ENCODE measurements around the gene MRFAP1L1. TPM values are rescaled to one million over a fixed set of nuclear protein-coding genes. Genes with fewer than 3 reads are reported as not detected.

MRFAP1L1 gene
- total RNA-seq, 6 donors from 2014 or later, result 24.6 to 71.3 (median 50.8) TPM

- Histone ChIP-seq H3K36me3 (no peaks in the 10 kb centered on the region), H3K9me3 (no peaks in the 10 kb centered on the region), H3K4me3 (no peak overlapping the region), H3K4me1 (peaks cover 18 to 27% (median 19%) of the 10 kb centered on the region in 4 donors), H3K27ac (no peak overlapping the region), H3K27me3 (peaks cover 0 to 11% (median 6%) of the 10 kb centered on the region in 4 donors)
- 91 to 98% methylated on average over 3 of the region's 3 CpGs for WGBS, 2 donors
- TF ChIP-seq POLR2AphosphoS5 (IDR thresholded peaks at IDR 0.05), result no peak
- TF ChIP-seq EP300 (IDR thresholded peaks at IDR 0.05), result no peak
- TF ChIP-seq POLR2A (IDR thresholded peaks at IDR 0.05), result no peak
- TF ChIP-seq CTCF (IDR thresholded peaks at IDR 0.05), result no peak
- peak in 1 of 2 donors; percentile 64 for ATAC-seq (ENCODE audit: low FRiP score in 2 of 2)
- DNase-seq, result no peak
These were observed 49.2 kb downstream of the MRFAP1L1 start for GRCh38 chr4:6660430-6660829.

- Histone ChIP-seq H3K36me3 (no peaks in the 10 kb centered on the region), H3K4me3 (no peak overlapping the region), H3K9me3 (no peaks in the 10 kb centered on the region), H3K27ac (no peak overlapping the region), H3K27me3 (peaks cover 0 to 11% (median 5%) of the 10 kb centered on the region in 4 donors), H3K4me1 (peaks cover 18 to 27% (median 19%) of the 10 kb centered on the region in 4 donors)
- no peak for DNase-seq
- WGBS, 2 donors, result 89 to 98% methylated on average over 2 of the region's 2 CpGs
- TF ChIP-seq POLR2AphosphoS5 (IDR thresholded peaks at IDR 0.05) (no peak), POLR2A (IDR thresholded peaks at IDR 0.05) (no peak), CTCF (IDR thresholded peaks at IDR 0.05) (no peak), EP300 (IDR thresholded peaks at IDR 0.05) (no peak)
- no peak for ATAC-seq (ENCODE audit: low FRiP score in 2 of 2)
These were observed 49.8 kb downstream of the MRFAP1L1 start for GRCh38 chr4:6659897-6660296.

GRCh38 chr4:6658597-6659075, 51.0 kb downstream of the MRFAP1L1 start:
- DNase-seq, result peak in 1 of 2 donors; percentile 92
- ATAC-seq (ENCODE audit: low FRiP score in 2 of 2), result peak; percentile 34 to 90
- Histone ChIP-seq H3K27me3 (peaks cover 0 to 2% (median under 1%) of the 10 kb centered on the region in 4 donors), H3K27ac (no peak overlapping the region), H3K36me3 (no peaks in the 10 kb centered on the region), H3K4me3 (peak overlapping the region in 3 of 4 donors; percentile 27 to 47 (median 45)), H3K9me3 (no peaks in the 10 kb centered on the region), H3K4me1 (peaks cover 7 to 15% (median 11%) of the 10 kb centered on the region in 4 donors)
- 2 to 12% methylated on average over 27 to 52 of the region's 52 CpGs for WGBS, 2 donors
- no peak for TF ChIP-seq POLR2AphosphoS5 (IDR thresholded peaks at IDR 0.05)
- no peak for TF ChIP-seq CTCF (IDR thresholded peaks at IDR 0.05)
- TF ChIP-seq POLR2A (IDR thresholded peaks at IDR 0.05), result no peak
- TF ChIP-seq EP300 (IDR thresholded peaks at IDR 0.05), result no peak

- peaks cover 7 to 14% (median 11%) of the 10 kb centered on the region in 4 donors for H3K4me1 ChIP-seq
- no peaks in the 10 kb centered on the region for H3K27me3 ChIP-seq
- H3K36me3 ChIP-seq, result no peaks in the 10 kb centered on the region
- DNase-seq, result no peak
- TF ChIP-seq POLR2A (IDR thresholded peaks at IDR 0.05) (no peak), EP300 (IDR thresholded peaks at IDR 0.05) (no peak), CTCF (IDR thresholded peaks at IDR 0.05) (no peak), POLR2AphosphoS5 (IDR thresholded peaks at IDR 0.05) (no peak)
- no peak overlapping the region for H3K27ac ChIP-seq
- H3K9me3 ChIP-seq, result no peaks in the 10 kb centered on the region
- H3K4me3 ChIP-seq, result peak overlapping the region in 3 of 4 donors; percentile 27 to 47 (median 45)
- WGBS, 2 donors, result 89 to 90% methylated on average over 7 of the region's 7 CpGs
- ATAC-seq (ENCODE audit: low FRiP score in 2 of 2), result peak; percentile 7 to 15
These were observed 51.5 kb downstream of the MRFAP1L1 start for GRCh38 chr4:6658209-6658595.

Other genes starting within 250 kb of the MRFAP1L1 start
- gene PPP2R2C, start 237.3 kb downstream of the MRFAP1L1 start, total RNA-seq, result under 1 TPM in 2 of 6 donors, not detected in 4; 0.09 to 0.17 TPM
- 10 to 100 TPM; 17.4 to 44.0 (median 35.4) TPM for gene MAN2B2, start 134.7 kb downstream of the MRFAP1L1 start, total RNA-seq
- gene MRFAP1, start 69.2 kb downstream of the MRFAP1L1 start, total RNA-seq, result 100 to 1,000 TPM; 129 to 256 (median 220) TPM
- gene S100P, start 16.0 kb downstream of the MRFAP1L1 start, total RNA-seq, result 10 to 100 TPM in 2 of 6 donors, 1 to 10 TPM in 2, not detected in 2; 4.1 to 22.4 (median 13.3) TPM
- 10 to 100 TPM; 11.5 to 26.8 (median 15.3) TPM for gene BLOC1S4, start 6.3 kb upstream of the MRFAP1L1 start, total RNA-seq
- gene KIAA0232, start 72.9 kb upstream of the MRFAP1L1 start, total RNA-seq, result 10 to 100 TPM; 22.6 to 45.0 (median 24.4) TPM
- gene TBC1D14, start 200.0 kb upstream of the MRFAP1L1 start, total RNA-seq, result 10 to 100 TPM; 47.7 to 61.8 (median 57.8) TPM

All from upper lobe of left lung (tissue), 6 donors.